Right forelimb (tissue), 1 donor: Measurements from ENCODE around the gene EMB.
"Not testable (repeated sequence)": the region's sequence is repeated elsewhere in the genome, so short reads cannot be mapped to it uniquely, and the experiment has no call there.

Experiments used
- DNase-seq: peaks from one replicate; pipeline ENCODE4 v3.0.0-alpha.2; 2018

The EMB gene

DNA sequence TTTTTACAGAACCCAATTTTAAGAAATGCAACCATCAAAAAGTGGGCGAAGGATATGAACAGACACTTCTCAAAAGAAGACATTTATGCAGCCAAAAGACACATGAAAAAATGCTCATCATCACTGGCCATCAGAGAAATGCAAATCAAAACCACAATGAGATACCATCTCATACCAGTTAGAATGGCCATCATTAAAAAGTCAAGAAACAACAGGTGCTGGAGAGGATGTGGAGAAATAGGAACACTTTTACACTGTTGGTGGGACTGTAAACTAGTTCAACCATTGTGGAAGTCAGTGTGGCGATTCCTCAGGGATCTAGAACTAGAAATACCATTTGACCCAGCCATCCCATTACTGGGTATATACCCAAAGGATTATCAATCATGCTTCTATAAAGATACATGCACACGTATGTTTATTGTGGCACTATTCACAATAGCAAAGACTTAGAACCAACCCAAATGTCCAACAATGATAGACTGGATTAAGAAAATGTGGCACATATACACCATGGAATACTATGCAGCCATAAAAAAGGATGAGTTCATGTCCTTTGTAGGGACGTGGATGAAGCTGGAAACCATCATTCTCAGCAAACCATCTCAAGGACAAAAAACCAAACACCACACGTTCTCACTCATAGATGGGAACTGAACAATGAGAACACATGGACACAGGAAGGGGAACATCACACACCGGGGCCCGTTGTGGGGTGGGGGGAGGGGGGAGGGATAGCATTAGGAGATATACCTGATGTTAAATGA lies 19.7 kb downstream of the EMB start:
- DNase-seq, result not testable (repeated sequence)

DNA sequence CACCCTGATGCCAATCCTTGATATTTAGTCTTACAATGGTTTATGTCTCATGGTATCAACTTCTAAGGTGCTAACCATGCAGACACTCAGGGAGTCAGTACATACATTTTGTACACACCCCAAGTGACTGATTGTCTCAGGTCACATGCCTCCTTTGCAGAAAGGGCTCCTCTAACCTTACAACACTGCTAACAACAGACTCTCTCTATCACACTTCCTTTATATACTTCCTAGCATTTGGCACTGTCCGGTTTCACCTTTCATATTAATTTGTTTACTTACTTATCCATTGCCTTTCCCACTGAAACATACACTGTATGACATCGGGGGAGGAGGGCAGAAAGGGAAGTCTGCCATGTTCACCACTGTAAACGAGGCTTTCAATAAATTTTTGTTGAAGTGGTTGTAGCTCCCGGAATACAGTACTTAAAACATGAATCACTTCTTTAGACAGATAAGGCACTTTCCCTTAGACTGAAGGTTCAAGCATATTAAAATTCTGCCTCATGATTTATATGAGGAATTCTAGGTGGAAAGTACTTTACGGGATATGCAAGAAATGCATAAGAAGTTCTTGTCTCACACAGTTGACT lies 20.6 kb downstream of the EMB start:
- DNase-seq, result no peak

DNA sequence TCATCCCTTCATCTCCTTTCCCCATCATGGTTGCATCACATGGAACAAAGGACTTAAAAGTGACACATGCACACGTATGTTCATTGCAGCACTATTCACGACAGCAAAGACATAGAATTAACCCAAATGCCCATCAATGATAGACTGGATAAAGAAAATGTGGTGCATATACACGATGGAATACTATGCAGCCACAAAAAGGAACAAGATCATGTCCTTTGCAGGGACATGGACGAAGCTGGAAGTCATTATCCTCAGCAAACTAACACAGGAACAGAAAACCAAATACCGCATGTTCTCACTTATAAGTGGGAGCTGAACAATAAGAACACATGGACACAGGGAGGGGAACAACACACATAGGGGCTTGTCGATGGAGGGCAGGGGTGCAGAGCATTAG lies 21.4 kb downstream of the EMB start:
- DNase-seq, result not testable (repeated sequence)

DNA sequence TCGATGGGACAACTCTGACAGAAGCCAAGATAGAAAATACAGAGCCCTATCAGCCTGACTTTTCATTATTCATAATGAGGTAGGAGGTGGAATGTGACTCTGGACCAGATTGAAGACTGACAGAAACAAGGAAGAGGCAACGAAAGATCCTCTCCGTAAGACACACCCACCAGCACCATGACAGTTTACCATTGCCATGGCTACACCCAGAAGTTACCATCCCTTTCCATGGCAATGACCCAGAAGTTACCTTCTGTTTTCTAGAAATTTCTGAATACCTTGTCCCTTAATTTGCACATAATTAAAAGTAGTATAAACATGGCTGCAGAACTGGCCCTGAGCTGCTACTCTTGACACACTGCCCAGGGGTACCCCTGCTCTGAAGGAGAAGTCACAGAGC lies 24.5 kb downstream of the EMB start:
- not testable (repeated sequence) for DNase-seq

DNA sequence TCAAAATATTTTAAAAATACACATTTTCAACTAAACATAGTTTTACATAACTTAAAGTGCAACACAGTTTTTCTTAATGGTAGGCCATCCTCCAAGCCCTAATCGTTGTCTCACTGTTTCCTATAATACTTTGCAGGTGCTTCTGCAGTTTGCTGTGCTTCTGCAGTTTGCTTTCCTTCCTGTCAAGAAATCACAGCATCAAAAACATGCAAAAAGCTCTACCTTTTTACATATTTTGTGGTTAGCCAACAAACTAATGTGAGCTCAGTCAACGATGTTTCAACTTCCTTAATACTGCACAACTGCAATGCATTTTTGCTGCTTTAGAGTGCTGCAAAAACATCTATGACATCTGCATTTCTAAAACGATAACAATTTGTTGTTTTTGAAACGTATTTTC lies 25.2 kb downstream of the EMB start:
- no peak for DNase-seq

DNA sequence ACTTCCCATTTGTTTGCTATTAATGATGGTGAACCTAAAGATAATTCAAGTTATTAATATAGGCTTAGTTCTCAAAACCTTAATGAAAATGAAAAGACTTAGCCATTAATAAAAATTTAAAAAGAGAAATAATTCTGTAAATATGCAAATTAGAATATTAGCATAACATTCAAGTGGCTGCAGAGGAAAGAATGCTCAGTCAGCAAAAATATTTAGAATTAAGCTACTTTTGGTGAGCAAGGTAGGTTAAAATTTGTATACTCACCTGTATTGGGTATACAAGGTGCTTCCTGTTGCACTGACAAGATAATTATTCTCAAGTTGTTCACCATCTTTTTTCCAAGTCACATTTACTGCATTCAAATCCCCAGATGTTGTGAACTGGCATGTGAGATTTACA lies 30.2 kb downstream of the EMB start:
- not testable (repeated sequence) for DNase-seq

DNA sequence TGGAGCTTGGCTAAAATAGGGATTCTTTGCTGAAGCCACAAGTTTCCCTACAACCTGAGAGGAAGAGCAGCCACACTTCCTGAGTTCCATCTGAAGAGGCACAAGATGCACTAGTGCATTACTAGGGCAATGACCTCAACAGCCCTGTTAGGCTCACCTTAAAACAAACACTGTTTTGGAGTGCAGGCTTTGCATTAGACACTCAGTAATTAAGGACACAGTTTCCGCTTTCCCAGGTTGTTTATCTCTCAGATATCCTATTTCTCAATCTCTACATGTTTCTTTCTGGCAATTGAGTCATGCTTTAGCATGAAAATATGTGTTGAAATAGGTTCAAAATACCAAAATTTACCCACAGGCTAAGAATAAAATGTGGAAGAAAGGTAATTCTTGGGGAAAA lies 34.2 kb downstream of the EMB start:
- no peak for DNase-seq

DNA sequence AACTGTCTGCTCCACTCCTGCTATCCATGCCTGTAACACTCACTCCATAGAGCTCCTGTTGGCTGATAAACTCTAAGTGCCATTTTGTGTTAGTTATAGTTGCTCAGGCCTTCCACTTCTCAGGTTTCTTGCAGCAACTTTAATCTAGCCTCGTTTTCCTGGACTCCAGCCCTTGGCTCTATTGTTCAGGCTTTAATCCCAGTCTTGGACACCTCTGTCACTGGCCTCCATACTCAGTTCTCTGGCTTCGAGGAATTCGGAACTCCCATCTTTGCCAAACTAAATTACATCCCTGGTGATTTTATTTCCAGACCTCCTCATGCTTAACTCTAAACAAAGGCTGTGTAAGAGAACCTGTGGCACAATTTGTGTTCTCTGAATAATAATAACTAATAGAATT lies 39.8 kb downstream of the EMB start:
- no peak for DNase-seq

GRCh38 chr5:50393925-50394609 lies 47.0 kb downstream of the EMB start:
- not testable (repeated sequence) for DNase-seq

DNA sequence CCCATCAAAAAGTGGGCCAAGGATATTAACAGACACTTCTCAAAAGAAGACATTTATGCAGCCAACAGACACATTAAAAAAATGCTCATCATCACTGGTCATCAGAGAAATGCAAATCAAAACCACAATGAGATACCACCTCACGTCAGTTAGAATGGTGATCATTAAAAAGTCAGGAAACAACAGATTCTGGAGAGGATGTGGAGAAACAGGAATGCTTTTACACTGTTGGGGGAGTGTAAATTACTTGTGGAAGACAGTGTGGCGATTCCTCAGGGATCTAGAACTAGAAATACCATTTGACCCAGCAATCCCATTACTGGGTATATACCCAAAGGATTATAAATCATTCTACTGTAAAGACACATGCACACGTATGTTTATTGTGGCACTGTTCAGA lies 48.8 kb downstream of the EMB start:
- not testable (repeated sequence) for DNase-seq

DNA sequence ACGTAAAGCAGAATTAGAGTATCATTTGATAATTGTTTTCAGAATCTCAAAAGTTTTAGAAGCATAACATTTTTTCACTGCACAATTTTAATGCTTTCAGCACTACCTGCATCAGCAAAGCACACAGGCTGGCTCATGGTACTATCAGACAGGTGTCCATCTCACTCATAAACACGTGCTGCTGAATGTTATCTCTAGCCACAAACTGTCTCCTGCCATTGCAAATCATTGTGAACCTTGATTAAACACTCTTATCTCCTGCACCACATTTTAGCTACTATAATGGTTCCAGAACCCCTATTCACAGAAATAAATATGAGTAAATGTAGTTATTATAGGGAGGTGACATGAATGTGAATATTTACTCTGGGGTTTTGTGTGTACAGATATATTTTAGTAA lies 56.7 kb downstream of the EMB start:
- not testable (repeated sequence) for DNase-seq

GRCh38 chr5:50376696-50377095 lies 64.4 kb downstream of the EMB start:
- not testable (repeated sequence) for DNase-seq

DNA sequence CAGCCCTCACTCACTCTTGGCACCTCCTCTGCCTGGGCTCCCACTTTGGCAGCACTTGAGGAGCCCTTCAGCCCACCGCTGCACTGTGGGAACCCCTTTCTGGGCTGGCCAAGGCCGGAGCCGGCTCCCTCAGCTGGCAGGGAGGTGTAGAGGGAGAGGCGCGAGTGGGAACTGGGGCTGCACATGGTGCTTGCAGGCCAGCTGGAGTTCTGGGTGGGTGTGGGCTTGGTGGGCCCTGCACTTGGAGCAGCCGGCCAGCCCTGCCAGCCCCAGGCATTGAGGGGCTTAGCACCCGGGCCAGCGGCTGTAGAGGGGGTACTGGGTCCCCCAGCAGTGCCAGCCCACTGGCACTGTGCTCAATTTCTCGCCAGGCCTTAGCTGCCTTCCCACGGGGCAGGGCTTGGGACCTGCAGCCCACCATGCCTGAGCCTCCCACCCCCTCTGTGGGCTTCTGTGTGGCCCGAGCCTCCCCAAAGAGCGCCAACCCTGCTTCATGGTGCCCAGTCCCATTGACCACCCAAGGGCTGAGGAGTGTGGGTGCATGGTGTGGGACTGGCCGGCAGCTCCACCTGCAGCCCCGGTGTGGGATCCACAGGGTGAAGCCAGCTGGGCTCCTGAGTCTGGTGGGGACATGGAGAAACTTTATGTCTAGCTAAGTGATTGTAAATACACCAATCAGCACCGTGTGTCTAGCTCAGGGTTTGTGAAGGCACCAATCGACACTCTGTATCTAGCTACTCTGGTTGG lies 71.6 kb downstream of the EMB start:
- not testable (repeated sequence) for DNase-seq

DNA sequence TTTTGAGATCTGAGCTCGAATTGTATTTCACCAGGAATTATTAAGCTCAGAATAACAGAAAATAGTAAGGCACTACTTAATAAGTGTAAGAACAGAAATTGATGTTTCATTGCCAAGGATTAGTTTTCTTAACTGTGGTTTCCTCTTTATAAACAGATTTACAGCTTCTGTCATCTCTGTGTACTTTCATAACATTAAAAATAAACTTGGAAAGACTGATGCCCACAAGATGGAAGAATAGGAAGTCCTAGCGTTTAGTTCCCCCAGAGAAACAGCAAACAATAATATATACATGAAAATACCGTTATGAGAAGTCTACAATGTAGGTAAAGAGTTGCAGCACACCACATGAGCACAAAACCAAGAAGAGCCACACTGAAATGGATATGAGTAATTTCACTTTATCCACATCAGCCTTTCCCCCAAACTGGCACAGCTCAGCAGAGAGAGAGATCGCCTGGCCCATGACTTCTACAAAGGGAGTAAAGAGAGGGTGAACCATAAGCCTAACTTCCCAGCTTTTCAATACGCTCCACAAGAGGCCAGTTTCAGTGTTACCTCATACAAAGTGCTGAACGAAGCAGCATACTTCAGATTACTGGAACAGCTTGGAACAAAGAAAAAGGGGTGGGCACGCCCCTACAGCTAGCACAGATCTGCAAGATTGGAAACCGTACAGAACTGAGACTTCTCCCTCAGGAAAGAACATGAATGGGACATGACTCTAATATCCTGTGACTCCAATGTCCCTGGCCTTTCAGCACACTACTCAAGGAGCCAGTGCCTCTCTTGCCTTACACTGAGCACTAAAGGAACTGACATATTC lies 75.4 kb downstream of the EMB start:
- no peak for DNase-seq

GRCh38 chr5:50364535-50365309 lies 76.4 kb downstream of the EMB start:
- not testable (repeated sequence) for DNase-seq

DNA sequence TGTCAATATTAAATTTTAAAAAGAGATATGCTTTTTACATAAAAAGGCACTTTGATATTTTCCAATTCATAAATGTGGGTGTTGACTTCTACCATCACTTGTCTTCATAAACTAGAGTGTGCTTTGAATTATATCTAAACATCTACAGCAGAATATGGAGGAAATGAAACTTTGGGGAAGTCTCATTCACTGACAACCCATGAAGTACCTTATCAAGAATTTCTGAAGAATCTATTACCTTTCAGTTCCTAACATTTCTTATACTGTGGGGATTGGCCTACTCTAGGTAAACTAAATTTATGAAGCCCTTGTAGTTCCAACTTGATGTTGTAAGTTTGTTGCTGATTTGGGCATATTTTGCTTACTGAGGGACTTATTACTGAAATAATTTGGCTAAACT lies 81.9 kb downstream of the EMB start:
- no peak for DNase-seq

GRCh38 chr5:50352382-50352781 lies 88.7 kb downstream of the EMB start:
- no peak for DNase-seq
